ENCODE measurements around the gene BPGM. TPM values are rescaled to one million over a fixed set of nuclear protein-coding genes. Genes with fewer than 3 reads are reported as not detected.

BPGM gene
- total RNA-seq, 4 donors from 2014 or later: 11.9 to 23.9 (median 15.7) TPM

- intact Hi-C loops (cut with DNase I): no loop called here
- Histone ChIP-seq H3K9me3 (no peaks in the 10 kb centered on the region), H3K27ac (no peak overlapping the region), H3K4me3 (replicated peaks in 1 of 3) (no peak overlapping the region), H3K4me1 (peaks cover 3 to 9% of the 10 kb centered on the region in 2 donors), H3K36me3 (no peaks in the 10 kb centered on the region), H3K27me3 (no peaks in the 10 kb centered on the region)
- DNase-seq: no peak
- WGBS, 2 donors: 74 to 88% methylated on average over 2 of the region's 2 CpGs
- TF ChIP-seq CTCF (IDR thresholded peaks at IDR 0.05) (no peak), POLR2A (IDR thresholded peaks at IDR 0.05) (no peak)
Observed at GRCh38 chr7:134726581-134726980, 79.9 kb downstream of the BPGM start.

GRCh38 chr7:134727711-134728110 lies 81.1 kb downstream of the BPGM start:
- 87 to 93% methylated on average over 3 of the region's 3 CpGs for WGBS, 2 donors
- DNase-seq: no peak
- Histone ChIP-seq H3K9me3 (no peaks in the 10 kb centered on the region), H3K27ac (no peak overlapping the region), H3K4me1 (peaks cover 3 to 11% of the 10 kb centered on the region in 2 donors), H3K36me3 (no peaks in the 10 kb centered on the region), H3K4me3 (replicated peaks in 1 of 3) (no peak overlapping the region), H3K27me3 (no peaks in the 10 kb centered on the region)
- intact Hi-C loops (cut with DNase I): no loop called here
- TF ChIP-seq POLR2A (IDR thresholded peaks at IDR 0.05) (no peak), CTCF (IDR thresholded peaks at IDR 0.05) (no peak)

Other genes with a start within 250 kb of the BPGM start
- 100 to 1,000 TPM in 1 of 4 donors, 10 to 100 TPM in 3; 39.4 to 103 (median 63.0) TPM for gene AKR1B1, start 187.8 kb upstream of the BPGM start, total RNA-seq
- 1 to 10 TPM in 2 of 4 donors, under 1 TPM in 2; 0.42 to 5.3 (median 0.90) TPM for gene AKR1B10, start 119.3 kb upstream of the BPGM start, total RNA-seq
- gene AKR1B15, start 97.7 kb upstream of the BPGM start, total RNA-seq: 1 to 10 TPM in 1 of 4 donors, under 1 TPM in 1, not detected in 2; 0.56 to 1.2 TPM
- 100 to 1,000 TPM; 141 to 223 (median 169) TPM for gene CALD1, start 132.8 kb downstream of the BPGM start, total RNA-seq

Data from thyroid gland (tissue), 4 donors.